HTR-8/SVneo (cell line): ENCODE results near the gene MYO7A.

Source experiments
- DNase-seq: peaks from one replicate; pipeline ENCODE4 v3.0.0; 2011; ENCODE audit warnings: low spot score, mixed read lengths; ENCODE audit not compliant: insufficient read length
- FAIRE-seq: peaks from 2 replicates; lab custom pipeline; 2011; peaks lifted over from hg19 to GRCh38; lab: Jason Lieb, UNC

Gene MYO7A

GRCh38 chr11:77179681-77180080 lies 51.6 kb downstream of the MYO7A start:
- FAIRE-seq (no peak), DNase-seq (no peak)

GRCh38 chr11:77180346-77180745 lies 52.3 kb downstream of the MYO7A start:
- FAIRE-seq = no peak
- no peak for DNase-seq

GRCh38 chr11:77181226-77181625 lies 53.2 kb downstream of the MYO7A start:
- FAIRE-seq = no peak
- no peak for DNase-seq

GRCh38 chr11:77181799-77182541 lies 53.9 kb downstream of the MYO7A start:
- FAIRE-seq (no peak), DNase-seq (no peak)

- DNase-seq = no peak
- no peak for FAIRE-seq
Observed at GRCh38 chr11:77182542-77183430, 54.7 kb downstream of the MYO7A start.

- DNase-seq (no peak), FAIRE-seq (no peak)
Observed at GRCh38 chr11:77183431-77183984, 55.5 kb downstream of the MYO7A start.

GRCh38 chr11:77184136-77184860 lies 56.3 kb downstream of the MYO7A start:
- peak; percentile 46 for FAIRE-seq
- no peak for DNase-seq

- DNase-seq = no peak
- FAIRE-seq = no peak
Observed at GRCh38 chr11:77186302-77186701, 58.3 kb downstream of the MYO7A start.

GRCh38 chr11:77187111-77187750 lies 59.2 kb downstream of the MYO7A start:
- no peak for DNase-seq
- no peak for FAIRE-seq

- DNase-seq (peak; percentile 91), FAIRE-seq (peak; percentile 94)
Observed at GRCh38 chr11:77187776-77188632, 60.0 kb downstream of the MYO7A start.

GRCh38 chr11:77188633-77189491 lies 60.8 kb downstream of the MYO7A start:
- FAIRE-seq (peak; percentile 49), DNase-seq (no peak)

- no peak for FAIRE-seq
- DNase-seq = no peak
Observed at GRCh38 chr11:77189588-77190210, 61.7 kb downstream of the MYO7A start.

- no peak for DNase-seq
Observed at GRCh38 chr11:77190331-77191075, 62.5 kb downstream of the MYO7A start.

GRCh38 chr11:77191429-77191822 lies 63.4 kb downstream of the MYO7A start:
- FAIRE-seq = peak; percentile 31
- no peak for DNase-seq

More at GRCh38 chr11:77190331-77191075, 62.5 kb downstream of the MYO7A start:
- no peak for FAIRE-seq

- DNase-seq (peak; percentile 69), FAIRE-seq (peak; percentile 94)
Observed at GRCh38 chr11:77191823-77192495, 63.9 kb downstream of the MYO7A start.

- DNase-seq (no peak), FAIRE-seq (no peak)
Observed at GRCh38 chr11:77193167-77193566, 65.1 kb downstream of the MYO7A start.
